Hepatocyte (in vitro differentiated cells): ENCODE results near the gene RMI2. TPM values are rescaled to one million over a fixed set of nuclear protein-coding genes. Genes with fewer than 3 reads are reported as not detected.

Experiments used
- DNase-seq: peaks from one replicate; pipeline ENCODE4 v3.0.0-alpha.2; 2016; ENCODE audit warnings: low spot score
- H2AFZ ChIP-seq: fragments of 200-600 bp; sonication (generic); 2 replicates; pipeline ENCODE4 v1.6.0; 2016; ENCODE audit warnings: antibody characterized with exemption, mild to moderate bottlenecking
- H3K27ac ChIP-seq: fragments of 200-600 bp; sonication (generic); 2 replicates; pipeline ENCODE4 v1.5.1; 2016; ENCODE audit warnings: mild to moderate bottlenecking
- H3K27me3 ChIP-seq: fragments of 200-600 bp; sonication (generic); 2 replicates; pipeline ENCODE4 v1.6.1; 2016
- H3K36me3 ChIP-seq: fragments of 200-600 bp; sonication (generic); replicated peaks from 2 replicates; pipeline ENCODE4 v1.5.1; 2016; ENCODE audit warnings: low read depth; ENCODE audit not compliant: insufficient read depth
- H3K4me1 ChIP-seq: fragments of 200-600 bp; sonication (generic); 2 replicates; pipeline ENCODE4 v1.5.1; 2016; ENCODE audit warnings: mild to moderate bottlenecking, moderate library complexity; ENCODE audit not compliant: insufficient read depth
- H3K4me2 ChIP-seq: fragments of 200-600 bp; sonication (generic); 2 replicates; pipeline ENCODE4 v1.6.0; 2016
- H3K4me3 ChIP-seq: fragments of 200-600 bp; sonication (generic); 2 replicates; pipeline ENCODE4 v1.5.1; 2016; ENCODE audit warnings: mild to moderate bottlenecking
- H3K79me2 ChIP-seq: fragments of 200-600 bp; sonication (generic); 2 replicates; pipeline ENCODE4 v1.6.0; 2017; ENCODE audit warnings: mild to moderate bottlenecking
- H3K9me2 ChIP-seq: fragments of 200-600 bp; sonication (generic); replicated peaks from 2 replicates; pipeline ENCODE4 v1.6.0; 2017; ENCODE audit warnings: mild to moderate bottlenecking; ENCODE audit not compliant: insufficient read depth
- H3K9me3 ChIP-seq: fragments of 200-600 bp; sonication (generic); 2 replicates; pipeline ENCODE4 v1.5.1; 2016; ENCODE audit warnings: low read depth, mild to moderate bottlenecking
- H4K20me1 ChIP-seq: fragments of 200-600 bp; sonication (generic); 2 replicates; pipeline ENCODE4 v1.6.0; 2016; ENCODE audit warnings: mild to moderate bottlenecking; ENCODE audit not compliant: insufficient read depth, poor library complexity, severe bottlenecking
- EZH2 ChIP-seq: fragments of 200-600 bp; sonication (generic); IDR thresholded peaks from 2 replicates; pipeline ENCODE4 v1.6.1; 2016; ENCODE audit warnings: antibody characterized with exemption, mild to moderate bottlenecking, borderline replicate concordance
- EZH2phosphoT487 ChIP-seq: fragments of 200-600 bp; sonication (generic); IDR thresholded peaks from one replicate; pipeline ENCODE4 v1.6.1; 2018; ENCODE audit warnings: antibody characterized with exemption, mild to moderate bottlenecking, low read depth, moderate library complexity; ENCODE audit not compliant: unreplicated experiment, severe bottlenecking
- WGBS: methylation state at CpG from one replicate; pipeline ENCODE4 v1.1.6; 2016; ENCODE audit warnings: low lambda C conversion rate; ENCODE audit errors: missing lambda C conversion rate; 5-methylcytosine and 5-hydroxymethylcytosine counted together
- polyA plus RNA-seq: library from polyadenylated mRNA; unstranded; fragments of >200 nt; fragmentation: Nextera tagmentation; extraction: Ambion mirVana; gene quantifications from 2 replicates; pipeline ENCODE4 v1.2.1, GENCODE V29; 2016
- total RNA-seq: library from RNA; depleted of rRNA; stranded (reverse); fragments of >200 nt; gene quantifications from 2 replicates; pipeline ENCODE4 v1.2.3, GENCODE V29; 2014
- TF ChIP-seq, protein P1 (sequence below): fragments of 200-600 bp; sonication (generic); IDR thresholded peaks from 2 replicates; pipeline ENCODE4 v1.5.1; 2016; ENCODE audit warnings: antibody characterized with exemption, mild to moderate bottlenecking; ENCODE audit not compliant: poor library complexity

Gene RMI2
- total and polyA plus RNA-seq, 2 experiments from 2014 or later: 9.8 to 11.4 TPM

DNA sequence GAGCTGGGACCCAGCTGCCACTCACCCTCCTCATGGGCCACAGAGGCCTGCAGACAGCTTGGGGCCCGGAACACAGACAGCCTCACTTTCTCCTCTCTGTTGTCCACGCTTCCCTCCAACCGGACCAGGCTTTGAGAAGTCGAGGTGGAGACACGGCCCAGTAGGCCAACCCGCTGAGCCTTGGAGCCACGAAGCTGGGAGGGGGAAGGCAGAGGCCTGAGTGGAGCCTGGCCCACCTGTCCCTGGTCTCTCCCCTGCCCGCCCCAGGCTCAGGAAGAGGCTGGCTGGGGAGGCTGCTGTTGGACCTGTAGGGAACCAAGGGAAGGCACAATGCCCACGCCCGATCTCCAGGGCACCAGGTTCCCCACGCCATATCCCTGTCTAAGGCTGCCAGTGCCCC lies 48.1 kb downstream of the RMI2 start:
- DNase-seq: peak; percentile 5
- H2AFZ ChIP-seq: no peak overlapping the region
- H3K4me1 ChIP-seq: peaks cover 6% of the 10 kb centered on the region
- WGBS: 88% methylated on average over 11 of the region's 11 CpGs
- no peaks in the 10 kb centered on the region for H3K9me2 ChIP-seq
- no peaks in the 10 kb centered on the region for H3K36me3 ChIP-seq
- H3K4me2 ChIP-seq: no peak overlapping the region
- no peaks in the 10 kb centered on the region for H3K9me3 ChIP-seq
- H3K79me2 ChIP-seq: no peaks in the 10 kb centered on the region
- no peak overlapping the region for H3K4me3 ChIP-seq
- H4K20me1 ChIP-seq: no peaks in the 10 kb centered on the region
- no peaks in the 10 kb centered on the region for H3K27me3 ChIP-seq
- TF ChIP-seq EZH2phosphoT487: no peak
- TF ChIP-seq EZH2: no peak
- TF ChIP-seq, protein P1, sequence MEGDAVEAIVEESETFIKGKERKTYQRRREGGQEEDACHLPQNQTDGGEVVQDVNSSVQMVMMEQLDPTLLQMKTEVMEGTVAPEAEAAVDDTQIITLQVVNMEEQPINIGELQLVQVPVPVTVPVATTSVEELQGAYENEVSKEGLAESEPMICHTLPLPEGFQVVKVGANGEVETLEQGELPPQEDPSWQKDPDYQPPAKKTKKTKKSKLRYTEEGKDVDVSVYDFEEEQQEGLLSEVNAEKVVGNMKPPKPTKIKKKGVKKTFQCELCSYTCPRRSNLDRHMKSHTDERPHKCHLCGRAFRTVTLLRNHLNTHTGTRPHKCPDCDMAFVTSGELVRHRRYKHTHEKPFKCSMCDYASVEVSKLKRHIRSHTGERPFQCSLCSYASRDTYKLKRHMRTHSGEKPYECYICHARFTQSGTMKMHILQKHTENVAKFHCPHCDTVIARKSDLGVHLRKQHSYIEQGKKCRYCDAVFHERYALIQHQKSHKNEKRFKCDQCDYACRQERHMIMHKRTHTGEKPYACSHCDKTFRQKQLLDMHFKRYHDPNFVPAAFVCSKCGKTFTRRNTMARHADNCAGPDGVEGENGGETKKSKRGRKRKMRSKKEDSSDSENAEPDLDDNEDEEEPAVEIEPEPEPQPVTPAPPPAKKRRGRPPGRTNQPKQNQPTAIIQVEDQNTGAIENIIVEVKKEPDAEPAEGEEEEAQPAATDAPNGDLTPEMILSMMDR: no peak
- H3K27ac ChIP-seq: no peak overlapping the region

GRCh38 chr16:11393861-11394592 lies 48.8 kb downstream of the RMI2 start:
- DNase-seq: peak; percentile 2
- H4K20me1 ChIP-seq: no peaks in the 10 kb centered on the region
- H3K27ac ChIP-seq: no peak overlapping the region
- no peaks in the 10 kb centered on the region for H3K36me3 ChIP-seq
- no peak for TF ChIP-seq EZH2
- TF ChIP-seq, protein P1: no peak
- TF ChIP-seq EZH2phosphoT487: no peak
- H2AFZ ChIP-seq: no peak overlapping the region
- no peaks in the 10 kb centered on the region for H3K27me3 ChIP-seq
- no peaks in the 10 kb centered on the region for H3K79me2 ChIP-seq
- H3K4me2 ChIP-seq: no peak overlapping the region
- WGBS: 92% methylated on average over 10 of the region's 10 CpGs
- peaks cover 6% of the 10 kb centered on the region for H3K4me1 ChIP-seq
- H3K9me3 ChIP-seq: no peaks in the 10 kb centered on the region
- H3K9me2 ChIP-seq: no peaks in the 10 kb centered on the region
- H3K4me3 ChIP-seq: no peak overlapping the region

GRCh38 chr16:11394593-11394960 lies 49.3 kb downstream of the RMI2 start:
- TF ChIP-seq, protein P1: no peak
- TF ChIP-seq EZH2phosphoT487 (no peak), EZH2 (no peak)
- Histone ChIP-seq H3K4me1 (peaks cover 6% of the 10 kb centered on the region), H3K79me2 (no peaks in the 10 kb centered on the region), H3K9me3 (no peaks in the 10 kb centered on the region), H3K9me2 (no peaks in the 10 kb centered on the region), H4K20me1 (no peaks in the 10 kb centered on the region), H3K4me3 (no peak overlapping the region), H2AFZ (no peak overlapping the region), H3K4me2 (no peak overlapping the region), H3K27me3 (no peaks in the 10 kb centered on the region), H3K36me3 (no peaks in the 10 kb centered on the region), H3K27ac (no peak overlapping the region)
- no peak for DNase-seq
- WGBS: 85% methylated on average over 3 of the region's 3 CpGs
